Activated naive CD4-positive, alpha-beta T cell treated with anti-CD3 and anti-CD28 coated beads, Interleukin-2, amount 50 U/mL, for 16 hours (primary cell): ENCODE data around the gene LYRM1.
A peak's percentile ranks its signal among the peaks of the same experiment; 100 is the strongest.
"Not testable (repeated sequence)": the region's sequence is repeated elsewhere in the genome, so short reads cannot be mapped to it uniquely, and the experiment has no call there.

ENCODE experiments used
- DNase-seq: peaks from one replicate; pipeline ENCODE4 v3.0.0-alpha.2; 2020

The LYRM1 gene

DNA sequence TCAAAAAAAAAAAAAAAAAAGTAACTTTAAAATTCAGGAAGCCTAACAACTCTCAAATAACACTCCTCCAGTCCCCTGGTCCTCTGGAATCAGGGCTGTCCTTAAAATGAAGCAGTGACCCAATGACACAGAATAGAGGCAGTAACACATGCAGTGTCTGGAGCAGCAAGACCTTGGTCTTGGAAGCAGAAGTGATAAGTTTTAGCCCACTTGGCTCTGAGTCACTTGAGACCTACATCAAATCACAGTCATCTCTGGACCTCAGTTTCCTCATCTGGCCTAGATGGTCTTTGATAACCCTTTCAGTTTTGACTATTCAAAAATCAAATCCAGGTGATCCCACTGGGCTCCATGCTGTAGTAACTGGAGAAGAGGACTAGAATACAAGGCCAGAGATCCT, 39.0 kb downstream of the LYRM1 start:
- no peak for DNase-seq

DNA sequence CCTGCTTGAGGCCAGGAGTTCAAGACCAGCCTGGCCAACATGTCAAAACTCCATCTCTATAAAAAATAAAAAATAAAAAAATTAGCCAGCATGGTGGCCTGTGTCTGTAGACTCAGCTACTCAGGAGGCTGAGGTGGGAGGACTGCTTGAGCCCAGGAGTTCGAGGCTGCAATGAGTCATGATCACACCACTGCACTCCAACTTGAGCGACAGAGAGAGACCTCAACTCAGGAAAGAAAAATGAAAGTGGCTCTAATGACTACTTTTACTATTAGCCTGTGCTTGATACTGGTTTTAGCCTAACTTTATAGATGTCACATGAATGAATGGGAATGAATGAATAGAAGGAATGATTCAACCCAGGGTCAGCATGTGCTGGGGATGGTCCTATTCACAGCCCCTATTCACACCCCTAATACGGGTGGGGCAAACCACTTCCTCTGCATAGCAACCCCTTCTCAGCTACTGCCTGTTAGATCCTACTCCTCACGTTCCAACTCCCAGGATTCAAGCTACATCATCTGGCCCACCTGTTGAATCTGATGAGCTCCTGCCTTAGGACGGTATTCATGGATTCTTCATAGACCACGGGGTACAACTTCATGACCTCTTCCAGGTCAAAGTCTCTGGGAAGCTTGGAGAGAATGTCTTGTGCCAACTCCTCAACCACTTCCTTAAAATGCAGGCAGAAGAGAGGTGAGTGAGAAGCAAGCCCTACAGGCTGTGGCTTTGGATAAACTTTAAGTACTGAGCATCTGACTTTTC, 40.5 kb downstream of the LYRM1 start:
- no peak for DNase-seq

DNA sequence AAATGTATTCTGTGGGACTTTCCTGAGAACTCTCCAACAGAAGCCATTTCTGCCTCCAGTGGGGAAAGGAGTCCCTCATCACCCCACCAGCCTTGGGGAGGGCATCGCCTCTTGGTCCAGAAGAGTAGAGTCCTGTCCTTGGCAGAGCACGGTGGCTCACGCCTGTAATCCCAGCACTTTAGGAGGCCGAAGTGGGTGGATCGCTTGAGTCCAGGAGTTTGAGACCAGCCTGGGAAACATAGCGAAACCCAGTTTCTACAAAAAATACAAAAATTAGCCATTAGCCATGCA, 41.0 kb downstream of the LYRM1 start:
- no peak for DNase-seq

DNA sequence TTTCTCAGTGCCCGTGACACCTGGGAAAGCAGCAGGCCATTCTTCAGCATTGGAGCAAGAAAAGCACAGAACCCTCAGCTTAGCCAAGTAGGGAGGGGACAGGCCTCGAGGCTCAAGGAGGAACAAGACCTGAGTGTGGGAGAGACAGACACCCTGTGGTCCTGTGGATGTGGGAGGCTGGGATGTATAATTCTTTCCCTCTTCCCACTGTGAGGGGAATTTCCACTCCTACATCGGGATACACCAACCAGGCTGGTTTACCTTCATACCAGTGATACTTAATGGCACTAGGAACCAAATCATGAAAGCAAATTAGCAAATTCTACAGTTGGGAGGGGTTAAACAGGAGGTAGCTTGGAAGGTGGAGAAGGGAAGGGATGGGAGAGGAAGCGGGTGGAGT, 41.7 kb downstream of the LYRM1 start:
- no peak for DNase-seq

DNA sequence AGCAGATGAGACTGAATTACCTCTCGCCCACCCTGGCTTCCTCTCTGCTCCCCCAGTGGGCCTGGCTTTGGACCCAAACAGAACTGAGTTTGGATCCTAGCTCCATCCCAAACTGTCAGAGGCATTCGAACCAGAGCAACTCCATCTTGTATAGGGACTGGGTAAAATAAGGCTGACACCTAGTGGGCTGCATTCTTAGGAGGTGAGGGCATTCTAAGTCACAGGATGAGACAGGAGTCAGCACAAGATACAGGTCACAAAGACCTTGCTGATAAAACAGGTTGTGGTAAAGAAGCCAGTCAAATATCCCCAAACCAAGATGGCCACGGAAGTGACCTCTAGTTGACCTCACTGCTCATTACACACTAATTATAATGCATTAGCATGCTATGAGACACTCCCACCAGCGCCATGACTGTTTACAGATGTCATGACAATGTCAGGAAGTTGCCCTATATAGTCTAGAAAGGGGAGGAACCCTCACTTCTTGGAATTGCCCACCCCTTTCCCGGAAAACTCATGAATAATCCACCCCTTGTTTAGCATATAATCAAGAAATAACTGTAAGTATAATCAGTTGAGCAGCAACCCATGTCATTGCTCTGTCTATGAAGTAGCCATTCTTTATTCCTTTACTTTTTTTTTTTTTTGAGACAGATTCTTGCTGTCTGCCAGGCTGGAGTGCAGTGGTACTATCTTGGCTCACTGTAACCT, 44.4 kb downstream of the LYRM1 start:
- DNase-seq: peak; percentile 14

DNA sequence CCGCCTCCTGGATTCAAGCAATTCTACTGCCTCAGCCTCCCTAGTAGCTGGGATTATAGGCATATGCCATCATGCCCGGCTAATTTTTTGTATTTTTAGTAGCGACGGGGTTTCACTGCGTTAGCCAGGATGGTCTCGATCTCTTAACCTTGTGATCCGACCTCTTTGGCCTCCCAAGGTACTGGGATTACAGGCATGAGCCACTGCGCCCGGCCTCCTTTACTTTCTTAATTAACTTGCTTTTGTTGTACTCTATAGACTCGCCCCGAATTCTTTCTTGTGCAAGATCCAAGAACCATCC, 45.0 kb downstream of the LYRM1 start:
- DNase-seq: not testable (repeated sequence)

DNA sequence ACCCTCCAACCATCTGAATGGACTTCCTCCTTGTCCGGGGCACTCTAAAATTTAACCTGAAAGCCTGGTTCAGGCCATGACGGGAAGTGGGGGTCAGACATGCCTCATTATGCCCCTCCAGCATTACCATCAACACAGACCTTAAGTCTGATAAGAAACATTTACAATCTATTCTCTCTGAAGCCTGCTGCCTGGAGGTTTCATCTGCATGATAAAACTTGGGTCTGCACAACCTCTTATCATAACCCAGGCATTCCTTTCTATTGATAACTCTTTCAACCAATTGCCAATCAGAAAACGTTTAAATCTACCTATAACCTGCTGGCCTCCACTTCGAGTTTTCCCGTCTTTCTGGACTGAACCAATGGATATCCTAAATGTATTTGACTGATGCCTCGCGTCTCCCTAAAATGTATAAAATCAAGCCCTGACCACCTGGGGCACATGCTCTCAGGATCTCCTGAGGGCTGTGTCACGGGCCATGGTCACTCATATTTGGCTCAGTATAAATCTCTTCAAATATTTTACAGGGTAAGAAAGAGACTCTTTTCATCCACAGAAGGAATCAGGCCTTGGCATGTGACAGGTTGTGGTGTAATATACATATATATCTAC, 45.6 kb downstream of the LYRM1 start:
- no peak for DNase-seq

DNA sequence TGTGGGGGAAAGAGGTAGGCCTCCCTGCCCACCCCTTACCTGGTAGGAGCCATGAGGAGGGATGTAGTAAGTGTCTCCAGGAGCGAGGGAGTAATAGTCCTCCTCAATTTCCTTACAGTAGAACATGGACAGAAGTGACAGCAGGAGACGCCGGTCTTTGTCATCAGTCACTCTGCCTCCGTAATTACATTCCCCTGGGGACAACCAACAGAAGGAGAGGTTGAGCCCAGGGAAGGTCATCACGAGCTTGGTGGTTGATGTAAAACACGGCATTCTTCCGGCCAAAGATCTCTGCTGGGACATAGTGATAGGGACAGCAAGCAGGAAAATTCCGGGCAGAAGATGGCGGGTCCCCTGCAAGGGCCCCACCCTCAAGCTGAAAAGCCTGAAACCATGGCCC, 47.9 kb downstream of the LYRM1 start:
- DNase-seq: no peak

DNA sequence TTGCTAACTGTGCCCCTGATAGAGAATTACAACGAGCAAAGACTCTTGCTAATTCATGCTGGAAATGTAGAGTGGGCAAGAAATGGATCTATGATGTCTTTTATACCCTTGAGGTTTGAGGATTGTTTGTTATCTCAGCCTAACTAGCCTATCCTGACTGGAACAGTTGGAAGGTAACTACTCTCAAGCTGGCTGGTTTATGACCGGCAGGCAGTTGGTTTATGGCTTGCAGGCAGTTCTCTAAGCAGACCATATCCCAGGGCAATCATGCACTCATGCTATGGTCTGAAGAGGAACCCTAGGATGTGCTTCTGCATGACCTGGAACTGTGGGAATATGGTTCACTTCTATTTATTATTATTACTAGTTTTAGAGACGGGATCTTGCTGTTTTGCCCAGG, 49.1 kb downstream of the LYRM1 start:
- no peak for DNase-seq

DNA sequence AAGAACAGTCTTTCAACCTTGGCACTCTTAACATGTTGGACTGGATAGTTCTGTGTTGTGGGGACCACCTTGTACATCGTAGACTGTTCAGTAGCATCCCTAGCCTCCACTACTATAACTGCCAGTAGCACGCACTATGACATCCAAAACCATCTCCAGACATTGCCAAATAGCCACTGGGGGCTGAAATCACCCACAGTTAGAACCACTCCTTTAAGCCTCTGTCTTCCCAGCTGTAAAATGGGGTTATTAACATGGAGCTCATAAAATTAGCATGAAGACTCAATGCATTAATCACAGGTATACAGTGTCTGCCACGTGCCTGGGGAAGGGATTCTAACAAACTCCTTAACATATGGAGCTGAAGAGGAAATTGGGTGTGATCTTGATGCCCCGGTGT, 49.7 kb downstream of the LYRM1 start:
- DNase-seq: no peak

DNA sequence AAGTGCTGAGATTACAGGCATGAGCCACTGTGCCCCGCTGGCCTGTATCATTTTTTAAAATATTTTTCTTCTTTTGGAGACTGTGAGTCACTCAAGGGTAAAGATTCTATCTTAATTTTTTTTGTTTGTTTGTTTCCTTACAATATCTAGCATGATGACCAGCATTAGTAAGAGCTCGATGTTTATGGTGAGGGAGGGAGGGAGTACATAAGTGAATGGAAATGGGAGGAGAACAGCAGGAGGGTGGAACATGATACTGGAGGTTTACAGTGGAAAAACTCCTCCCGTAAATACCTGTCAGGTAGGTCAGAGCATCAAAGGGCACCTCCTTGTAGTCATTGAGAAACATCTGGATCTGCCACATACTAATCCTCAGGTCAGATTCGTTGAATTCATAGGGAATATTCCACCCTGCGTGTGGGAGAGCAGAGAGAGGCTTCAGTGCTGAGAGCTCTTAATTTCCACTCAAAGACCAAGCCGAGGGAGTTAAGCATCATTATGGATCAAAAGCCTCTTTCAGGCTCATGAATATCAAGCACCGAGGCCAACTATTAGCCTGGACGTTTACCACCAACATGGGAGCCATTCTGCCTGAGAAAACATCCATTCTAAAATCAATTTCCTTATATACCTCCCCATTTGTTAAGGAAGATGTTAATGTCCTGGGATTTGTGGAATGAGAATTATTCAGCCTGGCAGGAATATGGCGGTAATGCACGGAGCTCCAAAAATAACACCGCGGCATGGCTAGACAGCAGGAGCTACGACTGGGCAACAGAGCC, 51.8 kb downstream of the LYRM1 start:
- DNase-seq: no peak

DNA sequence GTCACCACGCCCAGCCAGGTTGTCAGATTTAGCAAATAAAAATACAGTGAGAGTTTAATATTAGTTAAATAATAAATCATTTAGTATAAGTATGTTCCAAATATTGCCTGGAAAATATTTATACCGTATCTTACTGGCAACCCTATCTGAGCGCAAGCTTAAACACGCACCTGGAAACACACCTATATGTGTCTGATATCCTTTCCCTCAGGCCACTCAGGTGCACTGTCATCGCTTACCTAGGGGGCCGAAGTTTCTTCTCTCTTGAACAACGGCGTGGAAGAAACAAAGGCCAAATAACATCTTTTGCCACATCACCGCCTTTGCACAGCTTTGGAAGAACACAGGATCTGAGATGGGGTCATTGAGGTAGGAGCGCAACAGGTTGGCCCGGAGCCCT, 54.0 kb downstream of the LYRM1 start:
- no peak for DNase-seq

DNA sequence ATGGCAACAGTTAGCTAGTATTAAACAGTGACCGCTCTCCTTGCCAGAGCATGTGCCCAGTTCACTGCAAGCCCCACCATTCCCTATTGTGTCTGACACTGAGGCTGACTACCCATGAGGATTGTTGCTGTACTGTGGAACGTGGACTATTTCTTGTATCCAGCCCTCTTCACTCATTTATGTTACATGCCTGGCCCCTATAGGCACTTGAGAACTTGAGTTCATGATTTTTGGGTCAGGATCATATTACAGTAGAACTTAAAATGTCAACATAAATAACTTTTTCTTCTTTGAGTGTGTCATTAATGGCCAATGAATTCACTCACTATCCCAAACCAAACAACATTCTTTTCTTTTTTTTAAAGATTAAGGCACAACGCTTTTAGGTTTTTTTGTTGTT, 55.7 kb downstream of the LYRM1 start:
- DNase-seq: no peak

DNA sequence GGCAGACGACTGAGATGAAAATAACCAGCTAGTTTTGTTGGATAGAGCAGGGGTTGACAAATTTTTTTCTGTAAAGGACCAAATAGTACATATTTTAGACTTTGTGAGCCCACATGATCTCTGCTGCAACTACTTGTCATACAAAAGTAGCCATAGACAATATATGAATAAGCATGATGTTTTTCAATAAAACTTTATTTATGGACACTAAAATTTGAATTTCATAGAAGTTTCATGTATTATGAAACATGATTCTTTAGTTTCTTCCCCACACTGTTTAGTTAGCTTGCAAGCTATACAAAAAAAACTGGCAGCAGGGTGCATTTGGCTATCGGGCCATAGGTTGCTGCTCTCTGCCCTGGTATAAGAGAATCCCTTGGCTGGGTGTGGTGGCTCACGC, 56.6 kb downstream of the LYRM1 start:
- no peak for DNase-seq

DNA sequence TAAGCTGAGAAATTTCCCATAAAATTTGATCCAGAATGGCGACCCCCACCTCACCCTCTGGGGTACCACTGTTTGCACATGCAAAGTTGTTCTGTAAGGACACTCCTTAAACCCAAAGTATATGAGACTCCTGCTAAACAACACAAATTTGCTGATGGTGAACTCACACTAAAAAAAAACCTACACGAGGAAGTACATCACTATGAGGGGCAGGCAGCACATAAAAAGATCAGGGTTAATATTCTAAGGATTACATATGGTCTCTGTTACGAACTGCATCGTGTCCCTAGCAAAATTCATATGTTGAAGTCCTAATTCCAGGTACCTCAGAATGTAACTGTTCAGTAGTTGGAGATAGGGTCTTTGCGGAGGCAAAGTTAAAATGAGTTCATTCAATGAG, 60.3 kb downstream of the LYRM1 start:
- DNase-seq: no peak

DNA sequence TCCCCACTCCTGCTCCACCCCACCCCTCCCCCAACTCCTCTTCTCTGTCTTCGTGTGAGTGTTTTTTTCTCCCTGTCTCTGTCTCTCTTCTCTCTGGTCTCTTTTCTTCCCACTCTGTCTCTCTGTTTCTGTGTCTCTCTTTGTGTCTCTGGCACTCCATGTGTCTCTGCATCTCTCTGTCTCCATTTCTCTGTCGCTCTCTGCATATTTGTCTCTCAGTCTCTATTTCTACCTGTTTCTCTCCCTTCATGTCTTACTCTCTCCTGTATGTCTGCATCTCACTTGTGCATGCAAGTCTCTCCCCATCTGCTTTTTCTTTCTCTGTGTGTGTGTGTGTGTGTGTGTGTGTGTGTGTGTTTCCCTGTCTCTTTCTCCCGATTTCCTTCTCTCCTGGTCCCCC, 68.2 kb downstream of the LYRM1 start:
- no peak for DNase-seq

DNA sequence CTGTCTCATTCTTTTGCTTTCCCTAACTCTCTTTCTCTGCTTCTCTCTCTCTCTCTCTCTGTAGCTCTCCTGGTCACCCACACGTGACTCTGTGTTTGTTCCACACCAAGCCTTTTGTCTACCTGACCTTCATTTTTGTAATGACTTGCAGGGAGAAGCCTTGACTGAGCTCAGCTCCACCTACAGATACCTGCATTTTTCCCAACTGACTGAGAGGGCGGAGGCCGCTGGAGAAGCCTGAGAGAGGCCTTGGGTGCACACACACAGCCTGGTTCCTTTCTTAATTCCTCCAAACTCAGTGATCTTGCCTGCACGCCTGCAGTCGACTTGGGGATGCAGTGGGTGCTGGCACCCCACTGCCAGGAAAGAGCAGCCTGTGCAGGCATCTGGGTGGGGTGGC, 68.8 kb downstream of the LYRM1 start:
- no peak for DNase-seq

DNA sequence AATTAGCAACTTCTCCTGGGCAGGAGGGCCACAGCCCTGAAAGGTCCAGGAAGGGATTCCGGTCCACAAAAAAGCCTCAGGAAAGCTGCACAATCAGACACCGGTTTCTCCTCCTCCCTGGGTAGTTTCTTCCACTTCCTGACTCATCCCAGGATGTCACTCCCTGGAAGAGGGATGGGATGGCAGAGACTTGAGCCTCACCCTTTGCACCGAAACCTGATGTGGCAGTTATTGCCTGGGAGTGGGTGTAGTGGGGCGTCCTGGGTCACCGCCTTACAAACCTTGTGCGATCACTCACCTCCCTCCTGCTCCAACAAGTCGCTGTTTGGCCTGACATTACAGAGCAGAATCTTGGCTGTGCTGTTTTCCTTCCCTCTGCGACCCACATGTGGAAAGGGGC, 70.8 kb downstream of the LYRM1 start:
- DNase-seq: no peak

DNA sequence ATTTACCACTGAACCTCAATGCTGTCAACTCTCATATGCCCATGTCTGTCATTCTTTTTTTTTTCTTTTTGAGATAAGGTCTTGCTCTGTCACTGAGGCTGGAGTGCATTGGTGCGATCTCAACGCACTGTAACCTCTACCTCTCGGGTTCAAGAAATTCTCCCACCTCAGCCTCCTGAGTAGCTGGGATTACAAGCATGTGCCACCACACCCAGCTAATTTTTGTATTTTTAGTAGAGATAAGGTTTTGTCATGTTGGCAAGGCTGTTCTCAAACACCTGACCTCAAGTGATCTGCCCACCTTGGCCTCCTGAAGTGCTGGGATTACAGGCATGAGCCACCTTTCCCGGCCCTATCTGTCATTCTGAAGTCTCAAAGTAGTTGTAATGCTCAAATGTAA, 72.6 kb downstream of the LYRM1 start:
- not testable (repeated sequence) for DNase-seq
